Peyer's patch (tissue), 4 donors: Measurements from ENCODE around the gene NRXN3. TPM values are rescaled to one million over a fixed set of nuclear protein-coding genes. Genes with fewer than 3 reads are reported as not detected.

Experiments
- DNase-seq, 3 donors: peaks; one replicate each; pipeline ENCODE4 v3.0.0-alpha.2; 2017 to 2019
- H3K27ac ChIP-seq, 4 donors: fragments of 200-600 bp; sonication (generic); one replicate each; pipeline ENCODE4 v1.5.1; 2016 to 2019
- H3K27me3 ChIP-seq, 2 donors: fragments of 200-600 bp; sonication (generic); one replicate each; pipeline ENCODE4 v1.5.1; 2019
- H3K36me3 ChIP-seq, 3 donors: fragments of 200-600 bp; sonication (generic); one replicate each; pipeline ENCODE4 v1.5.1; 2016 to 2019
- H3K4me1 ChIP-seq, 4 donors: fragments of 200-600 bp; sonication (generic); one replicate each; pipeline ENCODE4 v1.5.1; 2016 to 2019
- H3K4me3 ChIP-seq, 4 donors: fragments of 200-600 bp; sonication (generic); 1 replicate in 3 of 4; 2 replicates in 1 of 4; pipeline ENCODE4 v1.5.1; 2016 to 2019; ENCODE audit warnings: mild to moderate bottlenecking in 1 of 4
- H3K9me3 ChIP-seq, 4 donors: fragments of 200-600 bp; sonication (generic); one replicate each; pipeline ENCODE4 v1.5.1; 2016 to 2019; ENCODE audit warnings: mild to moderate bottlenecking in 1 of 4
- POLR2A ChIP-seq, 2 donors: fragments of 450-650 bp; IDR thresholded peaks; one replicate each; pipeline ENCODE4 v1.5.1; 2017; ENCODE audit warnings: antibody characterized with exemption in 2 of 2, mild to moderate bottlenecking in 2 of 2, moderate library complexity in 2 of 2
- total RNA-seq, 4 donors: library from RNA; depleted of rRNA; stranded (reverse); fragments of >200 nt; gene quantifications; one replicate each; pipeline ENCODE4 v1.1.0, GENCODE V29; 2016
- TF ChIP-seq, protein P1 (sequence below), 6 experiments: fragments of 450-650 bp in 4 of 6; fragments of 200-600 bp in 2 of 6; sonication (generic) in 1 of 6; IDR thresholded peaks; one replicate each; pipeline ENCODE4 v1.5.1; 2017 to 2019; ENCODE audit warnings: antibody characterized with exemption in 6 of 6, mild to moderate bottlenecking in 3 of 6, moderate library complexity in 1 of 6

The NRXN3 gene
- total RNA-seq, 4 donors from 2014 or later = 1.6 to 10.2 (median 4.4) TPM

DNA sequence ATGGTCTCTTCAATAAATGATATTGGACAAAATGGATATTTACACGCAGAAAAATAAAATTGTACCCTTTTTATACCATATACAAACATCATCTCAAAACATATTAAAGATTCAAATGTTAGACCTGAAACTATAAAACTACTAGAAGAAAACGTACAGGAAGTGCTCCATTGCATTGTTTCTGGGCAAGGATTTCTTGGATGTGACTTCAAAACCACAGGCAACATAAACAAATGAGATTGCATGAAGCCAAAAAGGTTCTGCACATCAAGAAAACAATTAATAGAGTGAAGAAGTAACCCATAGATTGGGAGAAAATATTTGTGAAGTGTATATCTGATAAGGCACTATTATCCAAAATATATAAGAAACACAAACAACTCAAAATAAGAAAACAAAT lies 812.4 kb downstream of the NRXN3 start:
- Histone ChIP-seq H3K9me3 (no peaks in the 10 kb centered on the region), H3K27ac (no peak overlapping the region), H3K27me3 (no peaks in the 10 kb centered on the region), H3K4me3 (no peak overlapping the region), H3K36me3 (no peaks in the 10 kb centered on the region), H3K4me1 (no peaks in the 10 kb centered on the region)
- no peak for DNase-seq
- TF ChIP-seq, protein P1, sequence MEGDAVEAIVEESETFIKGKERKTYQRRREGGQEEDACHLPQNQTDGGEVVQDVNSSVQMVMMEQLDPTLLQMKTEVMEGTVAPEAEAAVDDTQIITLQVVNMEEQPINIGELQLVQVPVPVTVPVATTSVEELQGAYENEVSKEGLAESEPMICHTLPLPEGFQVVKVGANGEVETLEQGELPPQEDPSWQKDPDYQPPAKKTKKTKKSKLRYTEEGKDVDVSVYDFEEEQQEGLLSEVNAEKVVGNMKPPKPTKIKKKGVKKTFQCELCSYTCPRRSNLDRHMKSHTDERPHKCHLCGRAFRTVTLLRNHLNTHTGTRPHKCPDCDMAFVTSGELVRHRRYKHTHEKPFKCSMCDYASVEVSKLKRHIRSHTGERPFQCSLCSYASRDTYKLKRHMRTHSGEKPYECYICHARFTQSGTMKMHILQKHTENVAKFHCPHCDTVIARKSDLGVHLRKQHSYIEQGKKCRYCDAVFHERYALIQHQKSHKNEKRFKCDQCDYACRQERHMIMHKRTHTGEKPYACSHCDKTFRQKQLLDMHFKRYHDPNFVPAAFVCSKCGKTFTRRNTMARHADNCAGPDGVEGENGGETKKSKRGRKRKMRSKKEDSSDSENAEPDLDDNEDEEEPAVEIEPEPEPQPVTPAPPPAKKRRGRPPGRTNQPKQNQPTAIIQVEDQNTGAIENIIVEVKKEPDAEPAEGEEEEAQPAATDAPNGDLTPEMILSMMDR (IDR thresholded peaks at IDR 0.05) = no peak
- no peak for TF ChIP-seq POLR2A (IDR thresholded peaks at IDR 0.05)

DNA sequence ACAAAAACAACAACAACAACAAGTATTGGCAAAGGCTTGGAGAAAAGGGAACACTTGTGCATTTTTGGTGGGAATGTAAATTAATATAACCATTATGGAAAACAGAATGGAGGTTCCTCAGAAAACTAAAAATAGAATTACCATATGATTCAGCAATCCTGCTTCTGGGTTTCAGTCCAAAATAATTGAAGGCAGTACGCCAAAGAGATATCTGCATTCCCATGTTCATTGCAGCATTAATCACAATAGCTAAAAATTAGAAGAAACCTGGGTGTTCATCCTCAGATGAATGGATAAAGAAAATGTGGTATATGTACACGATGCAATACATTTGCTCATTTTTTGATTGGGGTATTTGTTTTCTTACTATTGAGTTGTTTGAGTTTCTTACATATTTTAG lies 813.0 kb downstream of the NRXN3 start:
- DNase-seq = no peak
- no peaks in the 10 kb centered on the region for H3K36me3 ChIP-seq
- no peaks in the 10 kb centered on the region for H3K9me3 ChIP-seq
- no peak overlapping the region for H3K27ac ChIP-seq
- no peak for TF ChIP-seq POLR2A (IDR thresholded peaks at IDR 0.05)
- TF ChIP-seq, protein P1 (IDR thresholded peaks at IDR 0.05) = no peak
- no peak overlapping the region for H3K4me3 ChIP-seq
- H3K4me1 ChIP-seq = no peaks in the 10 kb centered on the region
- no peaks in the 10 kb centered on the region for H3K27me3 ChIP-seq

DNA sequence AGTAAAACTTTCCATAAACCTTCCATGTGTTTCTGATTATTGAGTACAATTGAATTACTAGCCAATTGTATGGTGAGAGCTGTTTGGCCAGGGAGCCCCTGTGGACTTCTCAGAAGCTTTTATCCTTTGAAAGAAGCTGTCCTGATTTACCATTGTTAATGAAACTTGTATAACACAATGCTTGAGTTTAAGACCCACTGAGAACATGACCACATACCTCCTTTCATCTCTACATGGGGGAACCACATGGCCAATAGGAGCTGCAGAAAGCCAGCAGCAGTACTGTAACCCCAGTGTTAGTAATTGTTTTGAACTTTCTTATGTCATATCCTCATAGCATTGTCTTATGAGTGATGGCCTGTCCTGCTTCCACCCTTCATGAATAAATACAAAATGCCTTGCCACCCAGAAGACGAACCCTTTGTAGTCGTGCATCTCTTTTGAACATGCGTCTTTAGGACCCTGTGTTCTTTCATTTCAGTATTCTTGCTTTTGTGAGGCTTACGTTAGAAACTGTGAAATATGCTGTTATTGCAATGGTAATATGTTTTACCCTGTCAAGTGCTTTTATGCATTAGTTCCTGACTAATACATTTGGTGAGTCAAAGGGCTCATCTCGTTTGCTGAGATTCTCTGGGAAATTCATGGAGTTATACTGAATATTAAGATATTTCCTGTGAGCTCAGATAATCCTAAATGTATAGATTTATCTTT lies 815.7 kb downstream of the NRXN3 start:
- H3K4me3 ChIP-seq = no peak overlapping the region
- no peaks in the 10 kb centered on the region for H3K9me3 ChIP-seq
- no peak for DNase-seq
- TF ChIP-seq, protein P1 (IDR thresholded peaks at IDR 0.05) = no peak
- no peak for TF ChIP-seq POLR2A (IDR thresholded peaks at IDR 0.05)
- no peaks in the 10 kb centered on the region for H3K4me1 ChIP-seq
- no peak overlapping the region for H3K27ac ChIP-seq
- no peaks in the 10 kb centered on the region for H3K36me3 ChIP-seq
- H3K27me3 ChIP-seq = no peaks in the 10 kb centered on the region

DNA sequence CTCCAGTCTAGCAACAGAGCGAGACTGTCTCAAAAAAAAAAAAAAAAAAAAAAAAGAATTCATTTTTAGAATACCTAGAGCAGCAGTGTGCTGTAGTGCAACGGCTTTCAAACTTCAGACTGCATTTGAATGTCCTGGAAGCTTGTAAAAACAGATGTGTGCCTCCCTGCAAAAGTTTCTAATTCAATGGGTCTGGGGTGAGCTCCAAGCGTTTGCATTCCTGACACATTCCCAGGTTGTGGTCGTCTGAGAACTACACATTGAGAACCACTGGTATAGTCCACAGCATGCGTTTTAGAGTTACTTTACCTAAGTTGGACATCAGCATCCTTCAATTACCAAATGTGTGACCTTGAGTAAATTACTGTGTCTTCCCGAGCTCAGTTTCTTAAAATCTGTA lies 816.8 kb downstream of the NRXN3 start:
- Histone ChIP-seq H3K4me3 (no peak overlapping the region), H3K27me3 (no peaks in the 10 kb centered on the region), H3K4me1 (no peaks in the 10 kb centered on the region), H3K36me3 (no peaks in the 10 kb centered on the region), H3K9me3 (no peaks in the 10 kb centered on the region), H3K27ac (no peak overlapping the region)
- TF ChIP-seq, protein P1 (IDR thresholded peaks at IDR 0.05) = no peak
- no peak for TF ChIP-seq POLR2A (IDR thresholded peaks at IDR 0.05)
- no peak for DNase-seq

DNA sequence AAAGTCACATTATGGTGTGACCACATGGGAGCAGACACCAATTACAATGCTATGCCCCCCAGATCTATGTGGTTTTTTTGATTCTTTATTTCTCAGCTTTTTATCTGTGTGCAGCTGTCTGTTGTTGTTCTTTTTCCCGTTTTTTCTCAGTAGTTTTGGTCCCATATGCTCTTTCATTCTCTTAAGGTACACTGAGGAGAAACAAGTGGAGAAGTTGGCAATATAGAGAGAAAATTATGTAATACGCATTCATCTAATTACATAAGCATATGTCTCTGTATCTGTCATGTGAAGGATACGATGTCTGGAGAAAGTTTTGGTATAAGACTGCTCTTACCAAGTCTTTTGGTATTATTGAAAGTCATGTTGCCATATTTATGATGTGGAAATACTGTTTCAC lies 819.0 kb downstream of the NRXN3 start:
- Histone ChIP-seq H3K36me3 (no peaks in the 10 kb centered on the region), H3K4me3 (no peak overlapping the region), H3K27ac (no peak overlapping the region), H3K9me3 (no peaks in the 10 kb centered on the region), H3K27me3 (no peaks in the 10 kb centered on the region), H3K4me1 (no peaks in the 10 kb centered on the region)
- no peak for DNase-seq
- TF ChIP-seq, protein P1 (IDR thresholded peaks at IDR 0.05) = no peak
- TF ChIP-seq POLR2A (IDR thresholded peaks at IDR 0.05) = no peak
